ENCODE data around the gene GPD2.

Gene GPD2

GRCh38 chr2:156561326-156561725 lies 125.1 kb downstream of the GPD2 start:
- no peak overlapping the region for H3K27ac ChIP-seq
- POLR2A ChIA-PET (ENCODE audit: low non-redundant PET) = no interaction called here
- no peak for DNase-seq (ENCODE audit: low spot score)
- no peak for TF ChIP-seq CTCF (conservative IDR thresholded peaks at IDR 0.05; ENCODE audit: low read depth)
- CTCF ChIA-PET = no interaction called here

- ChIA-PET CTCF (no interaction called here), POLR2A (ENCODE audit: low non-redundant PET) (no interaction called here)
- DNase-seq (ENCODE audit: low spot score) = no peak
- no peak overlapping the region for H3K27ac ChIP-seq
- TF ChIP-seq CTCF (conservative IDR thresholded peaks at IDR 0.05; ENCODE audit: low read depth) = no peak
Observed at GRCh38 chr2:156562124-156562523, 125.9 kb downstream of the GPD2 start.

- POLR2A ChIA-PET (ENCODE audit: low non-redundant PET) = no interaction called here
- no peak overlapping the region for H3K27ac ChIP-seq
- no peak for TF ChIP-seq CTCF (conservative IDR thresholded peaks at IDR 0.05; ENCODE audit: low read depth)
- CTCF ChIA-PET = interaction anchor here (0.5 kb wide), 1 partner anchor 286 kb away, joined by 4 read pairs; no protein-coding TSS in a partner anchor
- no peak for DNase-seq (ENCODE audit: low spot score)
Observed at GRCh38 chr2:156563994-156564753, 128.0 kb downstream of the GPD2 start.

- H3K27ac ChIP-seq = no peak overlapping the region
- TF ChIP-seq CTCF (conservative IDR thresholded peaks at IDR 0.05; ENCODE audit: low read depth) = no peak
- DNase-seq (ENCODE audit: low spot score) = no peak
- CTCF ChIA-PET = interaction anchor here (0.5 kb wide), 1 partner anchor 285 kb away, joined by 4 read pairs; no protein-coding TSS in a partner anchor
- POLR2A ChIA-PET (ENCODE audit: low non-redundant PET) = no interaction called here
Observed at GRCh38 chr2:156565066-156565710, 129.0 kb downstream of the GPD2 start.

GRCh38 chr2:156573710-156574109 lies 137.5 kb downstream of the GPD2 start:
- ChIA-PET CTCF (no interaction called here), POLR2A (ENCODE audit: low non-redundant PET) (no interaction called here)
- TF ChIP-seq CTCF (conservative IDR thresholded peaks at IDR 0.05; ENCODE audit: low read depth) = no peak
- no peak for DNase-seq (ENCODE audit: low spot score)
- no peak overlapping the region for H3K27ac ChIP-seq

- POLR2A ChIA-PET (ENCODE audit: low non-redundant PET) = no interaction called here
- no peak for TF ChIP-seq CTCF (conservative IDR thresholded peaks at IDR 0.05; ENCODE audit: low read depth)
- H3K27ac ChIP-seq = no peak overlapping the region
- no peak for DNase-seq (ENCODE audit: low spot score)
- CTCF ChIA-PET = no interaction called here
Observed at GRCh38 chr2:156574112-156574511, 137.9 kb downstream of the GPD2 start.
